Astrocyte (in vitro differentiated cells and primary cell): ENCODE data around the gene OGT.

Source experiments
- EZH2 ChIP-seq: IDR thresholded peaks from 2 replicates; pipeline ENCODE4 v1.6.1; 2012; ENCODE audit warnings: mild to moderate bottlenecking, low read length, inconsistent platforms; ENCODE audit not compliant: insufficient read depth
- TF ChIP-seq, protein P1 (sequence below): IDR thresholded peaks from 2 replicates; pipeline ENCODE4 v1.5.1; 2011; ENCODE audit warnings: low read depth, mild to moderate bottlenecking, inconsistent platforms, low read length, moderate library complexity; ENCODE audit not compliant: insufficient read depth

DNA sequence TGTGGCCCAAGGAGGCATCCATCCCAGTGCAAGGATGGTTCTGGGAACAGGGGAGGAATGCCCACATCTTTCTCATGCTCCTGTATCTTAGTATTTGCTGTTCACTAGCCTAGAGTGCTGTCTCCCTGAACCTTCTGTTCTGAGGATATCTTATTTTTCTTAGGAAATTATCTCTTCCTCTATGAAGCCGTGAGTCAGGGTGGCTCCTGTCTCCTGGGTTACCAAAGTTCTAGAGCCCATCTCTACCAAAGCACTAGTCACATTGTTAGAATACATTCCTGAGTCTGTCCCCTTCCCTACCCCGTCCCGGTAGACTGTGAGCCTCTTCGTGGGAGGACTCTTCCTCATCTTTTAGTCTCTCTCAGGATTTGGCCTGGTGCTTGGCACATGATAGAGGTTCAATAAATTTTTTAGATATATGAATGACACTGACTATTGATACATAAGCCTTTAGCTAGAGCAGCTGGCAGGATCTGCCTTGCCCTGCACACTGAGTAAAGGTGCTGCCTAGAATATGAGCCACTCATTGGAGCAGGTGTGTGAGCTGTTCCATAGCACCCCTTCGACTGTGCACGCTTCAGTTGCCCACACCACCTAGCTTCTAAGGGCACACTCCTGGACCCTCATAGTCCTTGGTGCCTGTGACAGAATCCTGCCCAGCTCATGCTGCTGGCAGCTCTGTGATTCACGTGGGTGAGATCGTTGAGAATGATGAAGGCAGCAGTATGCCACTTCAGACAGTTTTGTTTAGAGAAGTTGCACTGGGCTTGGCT is 72.1 kb downstream of the OGT start:
- TF ChIP-seq, protein P1, sequence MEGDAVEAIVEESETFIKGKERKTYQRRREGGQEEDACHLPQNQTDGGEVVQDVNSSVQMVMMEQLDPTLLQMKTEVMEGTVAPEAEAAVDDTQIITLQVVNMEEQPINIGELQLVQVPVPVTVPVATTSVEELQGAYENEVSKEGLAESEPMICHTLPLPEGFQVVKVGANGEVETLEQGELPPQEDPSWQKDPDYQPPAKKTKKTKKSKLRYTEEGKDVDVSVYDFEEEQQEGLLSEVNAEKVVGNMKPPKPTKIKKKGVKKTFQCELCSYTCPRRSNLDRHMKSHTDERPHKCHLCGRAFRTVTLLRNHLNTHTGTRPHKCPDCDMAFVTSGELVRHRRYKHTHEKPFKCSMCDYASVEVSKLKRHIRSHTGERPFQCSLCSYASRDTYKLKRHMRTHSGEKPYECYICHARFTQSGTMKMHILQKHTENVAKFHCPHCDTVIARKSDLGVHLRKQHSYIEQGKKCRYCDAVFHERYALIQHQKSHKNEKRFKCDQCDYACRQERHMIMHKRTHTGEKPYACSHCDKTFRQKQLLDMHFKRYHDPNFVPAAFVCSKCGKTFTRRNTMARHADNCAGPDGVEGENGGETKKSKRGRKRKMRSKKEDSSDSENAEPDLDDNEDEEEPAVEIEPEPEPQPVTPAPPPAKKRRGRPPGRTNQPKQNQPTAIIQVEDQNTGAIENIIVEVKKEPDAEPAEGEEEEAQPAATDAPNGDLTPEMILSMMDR = no peak
- TF ChIP-seq EZH2 = no peak
